ENCODE results near the gene BPIFB3.

DNA sequence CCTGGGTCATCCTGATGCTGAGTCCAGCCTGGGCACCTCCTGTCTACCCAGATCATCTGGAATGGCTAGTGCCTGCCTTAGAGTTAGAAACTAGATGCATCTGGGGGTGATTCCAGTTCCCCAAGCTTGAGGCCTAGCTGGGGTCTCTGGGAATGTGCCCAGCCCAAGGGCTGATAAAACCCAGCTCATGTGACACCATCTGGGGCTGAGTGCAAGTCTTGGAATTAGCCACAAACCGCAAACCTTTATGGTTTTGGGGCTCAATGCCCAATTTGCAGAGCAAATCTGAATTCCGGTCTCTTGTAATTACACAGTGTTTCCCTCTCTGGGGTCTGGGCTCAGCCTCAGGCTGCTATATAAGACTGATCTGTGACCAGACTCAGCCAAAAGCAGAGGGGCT, 25.6 kb downstream of the BPIFB3 start, which contains the start of gene BPIFB4:
- TF ChIP-seq, protein P1, sequence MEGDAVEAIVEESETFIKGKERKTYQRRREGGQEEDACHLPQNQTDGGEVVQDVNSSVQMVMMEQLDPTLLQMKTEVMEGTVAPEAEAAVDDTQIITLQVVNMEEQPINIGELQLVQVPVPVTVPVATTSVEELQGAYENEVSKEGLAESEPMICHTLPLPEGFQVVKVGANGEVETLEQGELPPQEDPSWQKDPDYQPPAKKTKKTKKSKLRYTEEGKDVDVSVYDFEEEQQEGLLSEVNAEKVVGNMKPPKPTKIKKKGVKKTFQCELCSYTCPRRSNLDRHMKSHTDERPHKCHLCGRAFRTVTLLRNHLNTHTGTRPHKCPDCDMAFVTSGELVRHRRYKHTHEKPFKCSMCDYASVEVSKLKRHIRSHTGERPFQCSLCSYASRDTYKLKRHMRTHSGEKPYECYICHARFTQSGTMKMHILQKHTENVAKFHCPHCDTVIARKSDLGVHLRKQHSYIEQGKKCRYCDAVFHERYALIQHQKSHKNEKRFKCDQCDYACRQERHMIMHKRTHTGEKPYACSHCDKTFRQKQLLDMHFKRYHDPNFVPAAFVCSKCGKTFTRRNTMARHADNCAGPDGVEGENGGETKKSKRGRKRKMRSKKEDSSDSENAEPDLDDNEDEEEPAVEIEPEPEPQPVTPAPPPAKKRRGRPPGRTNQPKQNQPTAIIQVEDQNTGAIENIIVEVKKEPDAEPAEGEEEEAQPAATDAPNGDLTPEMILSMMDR (IDR thresholded peaks at IDR 0.05), result no peak
- TF ChIP-seq, protein P2, sequence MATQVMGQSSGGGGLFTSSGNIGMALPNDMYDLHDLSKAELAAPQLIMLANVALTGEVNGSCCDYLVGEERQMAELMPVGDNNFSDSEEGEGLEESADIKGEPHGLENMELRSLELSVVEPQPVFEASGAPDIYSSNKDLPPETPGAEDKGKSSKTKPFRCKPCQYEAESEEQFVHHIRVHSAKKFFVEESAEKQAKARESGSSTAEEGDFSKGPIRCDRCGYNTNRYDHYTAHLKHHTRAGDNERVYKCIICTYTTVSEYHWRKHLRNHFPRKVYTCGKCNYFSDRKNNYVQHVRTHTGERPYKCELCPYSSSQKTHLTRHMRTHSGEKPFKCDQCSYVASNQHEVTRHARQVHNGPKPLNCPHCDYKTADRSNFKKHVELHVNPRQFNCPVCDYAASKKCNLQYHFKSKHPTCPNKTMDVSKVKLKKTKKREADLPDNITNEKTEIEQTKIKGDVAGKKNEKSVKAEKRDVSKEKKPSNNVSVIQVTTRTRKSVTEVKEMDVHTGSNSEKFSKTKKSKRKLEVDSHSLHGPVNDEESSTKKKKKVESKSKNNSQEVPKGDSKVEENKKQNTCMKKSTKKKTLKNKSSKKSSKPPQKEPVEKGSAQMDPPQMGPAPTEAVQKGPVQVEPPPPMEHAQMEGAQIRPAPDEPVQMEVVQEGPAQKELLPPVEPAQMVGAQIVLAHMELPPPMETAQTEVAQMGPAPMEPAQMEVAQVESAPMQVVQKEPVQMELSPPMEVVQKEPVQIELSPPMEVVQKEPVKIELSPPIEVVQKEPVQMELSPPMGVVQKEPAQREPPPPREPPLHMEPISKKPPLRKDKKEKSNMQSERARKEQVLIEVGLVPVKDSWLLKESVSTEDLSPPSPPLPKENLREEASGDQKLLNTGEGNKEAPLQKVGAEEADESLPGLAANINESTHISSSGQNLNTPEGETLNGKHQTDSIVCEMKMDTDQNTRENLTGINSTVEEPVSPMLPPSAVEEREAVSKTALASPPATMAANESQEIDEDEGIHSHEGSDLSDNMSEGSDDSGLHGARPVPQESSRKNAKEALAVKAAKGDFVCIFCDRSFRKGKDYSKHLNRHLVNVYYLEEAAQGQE (IDR thresholded peaks at IDR 0.05; ENCODE audit: insufficient read depth in 1 of 2, low read depth in 2 of 2, low read length in 1 of 2), result no peak
- no peak for TF ChIP-seq POLR2AphosphoS5 (IDR thresholded peaks at IDR 0.05; ENCODE audit: low read depth, low read length)
- TF ChIP-seq SIN3A (IDR thresholded peaks at IDR 0.05; ENCODE audit: borderline replicate concordance, insufficient read depth, low read depth, low read length), result no peak

Data from Panc1 (cell line).